ENCODE results near the gene MTMR2. TPM values are rescaled to one million over a fixed set of nuclear protein-coding genes. Genes with fewer than 3 reads are reported as not detected.
"Not testable (repeated sequence)": the region's sequence is repeated elsewhere in the genome, so short reads cannot be mapped to it uniquely, and the experiment has no call there.

Gene MTMR2
- total RNA-seq, 1 donor from 2014 or later, result 37.3 TPM

GRCh38 chr11:95888439-95888838 is 35.5 kb downstream of the MTMR2 start:
- DNase-seq (ENCODE audit: extremely low read depth, low read depth, low spot score), result no peak

GRCh38 chr11:95886462-95886861 is 37.4 kb downstream of the MTMR2 start:
- DNase-seq (ENCODE audit: extremely low read depth, low read depth, low spot score), result no peak

GRCh38 chr11:95884802-95885201 is 39.1 kb downstream of the MTMR2 start:
- no peak for DNase-seq (ENCODE audit: extremely low read depth, low read depth, low spot score)

- DNase-seq (ENCODE audit: extremely low read depth, low read depth, low spot score), result peak; percentile 42
Observed at GRCh38 chr11:95884376-95884775, 39.5 kb downstream of the MTMR2 start.

GRCh38 chr11:95883381-95883780 is 40.5 kb downstream of the MTMR2 start:
- DNase-seq (ENCODE audit: extremely low read depth, low read depth, low spot score), result no peak

- DNase-seq (ENCODE audit: extremely low read depth, low read depth, low spot score), result no peak
Observed at GRCh38 chr11:95877291-95877690, 46.6 kb downstream of the MTMR2 start.

- not testable (repeated sequence) for DNase-seq (ENCODE audit: extremely low read depth, low read depth, low spot score)
Observed at GRCh38 chr11:95870877-95871276, 53.0 kb downstream of the MTMR2 start.

DNA sequence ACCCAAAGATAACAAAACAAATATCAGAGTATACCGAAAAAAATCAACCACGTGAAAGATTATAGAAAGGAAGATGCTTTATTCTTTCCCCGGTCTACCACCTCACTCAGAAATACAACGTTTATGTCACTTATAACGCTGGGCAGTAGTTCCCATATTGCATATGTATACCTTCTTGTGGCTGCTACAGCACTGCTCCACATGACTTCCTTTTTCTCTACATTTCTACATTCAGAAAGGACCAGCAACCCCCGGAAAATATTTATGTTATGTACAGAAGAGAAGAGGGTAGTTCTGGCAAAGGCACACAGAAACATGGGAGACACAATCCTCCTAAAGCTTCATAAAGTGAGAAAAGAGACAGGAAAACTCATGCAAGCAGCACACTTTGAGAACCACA is 56.8 kb downstream of the MTMR2 start:
- DNase-seq (ENCODE audit: extremely low read depth, low read depth, low spot score), result no peak

- DNase-seq (ENCODE audit: extremely low read depth, low read depth, low spot score), result no peak
Observed at GRCh38 chr11:95863486-95864140, 60.3 kb downstream of the MTMR2 start.

- not testable (repeated sequence) for DNase-seq (ENCODE audit: extremely low read depth, low read depth, low spot score)
Observed at GRCh38 chr11:95860024-95860423, 63.9 kb downstream of the MTMR2 start.

GRCh38 chr11:95854362-95854761 is 69.5 kb downstream of the MTMR2 start:
- not testable (repeated sequence) for DNase-seq (ENCODE audit: extremely low read depth, low read depth, low spot score)

DNA sequence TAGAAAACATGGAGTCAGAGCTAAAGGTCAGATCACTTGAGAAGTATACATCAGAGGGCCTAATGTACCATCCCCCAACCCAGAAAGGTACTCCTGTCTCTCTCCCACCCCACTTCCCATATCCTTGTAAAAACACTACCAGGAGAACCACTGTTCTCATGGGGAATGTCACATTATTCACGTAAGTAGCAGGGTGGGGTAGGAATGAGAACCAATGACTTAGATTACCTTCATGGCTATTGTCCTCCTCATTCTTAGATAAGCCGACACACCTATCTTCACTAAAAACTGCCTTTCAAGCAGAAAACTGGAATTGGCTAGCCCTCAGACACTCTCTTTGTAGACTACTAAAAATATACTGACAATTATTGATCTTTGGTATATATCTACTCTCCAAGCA is 70.0 kb downstream of the MTMR2 start:
- DNase-seq (ENCODE audit: extremely low read depth, low read depth, low spot score), result no peak

GRCh38 chr11:95853138-95853537 is 70.8 kb downstream of the MTMR2 start:
- DNase-seq (ENCODE audit: extremely low read depth, low read depth, low spot score), result no peak

- DNase-seq (ENCODE audit: extremely low read depth, low read depth, low spot score), result no peak
Observed at GRCh38 chr11:95850137-95850536, 73.8 kb downstream of the MTMR2 start.

DNA sequence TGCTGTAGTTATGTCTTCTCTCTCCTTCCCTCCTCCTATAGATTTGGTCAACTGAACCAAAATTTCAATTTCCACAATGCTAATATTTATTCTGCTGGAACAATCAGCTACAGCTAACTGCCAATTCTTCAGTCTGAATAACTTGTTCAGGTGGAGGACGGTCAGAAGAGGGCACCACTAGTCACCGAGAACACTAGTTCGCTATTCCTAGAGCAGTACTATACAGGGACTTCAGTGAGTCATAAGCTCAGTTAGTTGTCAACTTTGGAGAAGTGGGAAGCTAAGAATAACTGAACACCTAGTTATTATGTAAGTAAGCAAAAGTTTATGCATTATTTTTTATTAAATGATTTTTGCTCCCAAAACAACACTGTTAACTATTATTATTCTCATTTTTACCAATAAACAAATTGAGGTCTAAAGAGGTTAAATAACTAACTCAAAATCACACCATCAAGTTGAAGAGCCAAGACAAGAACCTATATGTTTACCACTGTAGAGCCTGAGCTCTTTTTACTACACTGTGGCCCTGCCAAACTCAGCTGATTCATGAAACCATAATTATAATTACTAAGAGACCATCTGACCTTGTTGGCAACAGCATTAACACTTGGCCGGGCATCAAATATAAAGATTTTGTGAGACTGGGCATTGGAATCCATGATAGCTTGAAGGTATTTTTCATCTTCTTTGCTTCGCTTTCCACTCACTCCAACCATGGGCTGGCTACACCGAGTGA is 74.7 kb downstream of the MTMR2 start:
- DNase-seq (ENCODE audit: extremely low read depth, low read depth, low spot score), result peak; percentile 58

DNA sequence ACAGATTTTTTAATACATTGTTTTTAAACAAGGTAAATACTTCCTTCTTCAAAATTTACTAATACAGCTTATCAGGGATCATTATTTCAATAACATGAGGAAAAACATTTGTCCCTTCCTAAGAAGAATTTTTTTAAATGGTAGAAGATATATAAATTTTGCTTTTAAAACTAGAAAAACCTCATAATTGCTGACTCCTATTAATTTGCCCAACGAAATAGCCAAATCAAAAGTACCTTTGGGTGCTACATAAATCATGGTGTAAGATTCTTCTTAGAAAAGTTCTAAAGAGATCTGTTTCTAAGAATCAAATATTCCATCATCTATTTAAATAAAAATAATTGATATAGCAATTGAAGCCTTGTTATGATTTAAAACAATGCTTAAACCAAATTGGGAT is 78.7 kb downstream of the MTMR2 start:
- no peak for DNase-seq (ENCODE audit: extremely low read depth, low read depth, low spot score)

GRCh38 chr11:95835768-95836488 is 88.0 kb downstream of the MTMR2 start:
- peak; percentile 62 for DNase-seq (ENCODE audit: extremely low read depth, low read depth, low spot score)

DNA sequence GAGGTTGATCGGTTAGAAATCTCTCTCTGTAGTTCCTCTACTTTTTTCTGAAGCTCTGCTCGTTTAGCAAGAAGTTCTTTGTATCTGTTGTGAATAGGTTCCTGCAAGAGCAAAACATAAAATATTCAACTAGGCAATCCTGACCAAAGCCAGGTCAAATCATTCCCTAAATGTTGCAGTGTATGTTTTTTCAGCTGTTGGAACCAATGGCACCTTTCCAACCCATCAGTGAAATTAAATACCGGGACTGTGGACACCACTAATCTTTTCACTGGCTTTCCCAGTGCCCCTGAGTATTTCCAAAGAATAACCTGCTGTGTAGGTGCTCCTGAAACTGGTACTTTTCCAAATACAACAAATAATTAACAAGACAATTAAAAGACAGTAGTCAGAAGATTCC is 88.6 kb downstream of the MTMR2 start:
- DNase-seq (ENCODE audit: extremely low read depth, low read depth, low spot score), result no peak

- no peak for DNase-seq (ENCODE audit: extremely low read depth, low read depth, low spot score)
Observed at GRCh38 chr11:95833378-95833777, 90.5 kb downstream of the MTMR2 start.

DNA sequence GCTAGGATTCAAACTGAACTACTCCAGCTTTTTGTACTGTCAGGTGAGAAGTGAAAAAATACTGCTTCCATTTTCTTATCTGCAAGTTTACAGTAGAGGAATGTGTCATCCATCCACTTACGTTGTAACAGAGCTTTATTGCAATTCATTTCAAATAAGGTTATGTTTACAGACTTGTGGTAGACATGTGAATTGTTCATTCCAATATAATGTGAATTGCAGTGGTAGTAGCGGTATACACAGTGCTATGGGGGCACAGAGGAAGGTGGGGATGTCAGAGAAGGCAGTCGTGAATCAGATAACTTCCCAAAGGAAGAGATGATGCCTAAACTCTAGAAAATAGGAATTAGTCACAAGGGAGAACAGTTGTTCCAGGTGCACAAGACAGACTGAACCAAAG is 91.1 kb downstream of the MTMR2 start:
- no peak for DNase-seq (ENCODE audit: extremely low read depth, low read depth, low spot score)

GRCh38 chr11:95831198-95831883 is 92.6 kb downstream of the MTMR2 start:
- DNase-seq (ENCODE audit: extremely low read depth, low read depth, low spot score), result no peak

Data from glomerular endothelial cell (primary cell).